GM12878 (cell line): Measurements from ENCODE around the gene FHOD3. TPM values are rescaled to one million over a fixed set of nuclear protein-coding genes. Genes with fewer than 3 reads are reported as not detected.

Experiments used
- ATAC-seq: fragments of 200-7000 bp; cut with Tn5 transposase; 3 replicates; pipeline ENCODE4 v1.9.1; 2020; ENCODE audit warnings: mild to moderate bottlenecking, moderate library complexity
- BruUV-seq: library from RNA; stranded (reverse); fragments of 400-500 nt; replicated peaks from 2 replicates; lab custom pipeline; 2021; lab: Mats Ljungman, UMichigan
- CTCF ChIA-PET: fragments of 300-600 bp; sonication (Branson Sonifier 250); formaldehyde crosslinking; extraction: SDS; loops from one replicate; lab custom pipeline; 2021; ENCODE audit warnings: inconsistent platforms; lab: Yijun Ruan, JAX
- POLR2A ChIA-PET: fragments of 350-600 bp; formaldehyde crosslinking; extraction: SDS; loops from one replicate; lab custom pipeline; 2021; ENCODE audit warnings: inconsistent platforms; lab: Charles Lee
- RAD21 ChIA-PET: fragments of 300-600 bp; sonication (Branson Sonifier 250); formaldehyde crosslinking; loops from one replicate; lab custom pipeline; 2023; ENCODE audit warnings: antibody characterized with exemption; ENCODE audit not compliant: unreplicated experiment; lab: Charles Lee
- SMC1A ChIA-PET: fragments of 300-600 bp; sonication (Branson Sonifier 250); formaldehyde crosslinking; loops from one replicate; lab custom pipeline; 2023; ENCODE audit not compliant: unreplicated experiment, uncharacterized antibody; lab: Charles Lee
- DNase-seq: peaks from one replicate; pipeline ENCODE4 v3.0.0-alpha.2; 2011; ENCODE audit warnings: low read depth, low spot score
- FAIRE-seq: peaks from 3 replicates; lab custom pipeline; 2011; peaks lifted over from hg19 to GRCh38; lab: Jason Lieb, UNC
- H2AFZ ChIP-seq: 2 replicates; pipeline ENCODE4 v1.6.0; 2011; ENCODE audit warnings: low read depth, low read length, control low read depth; ENCODE audit not compliant: control insufficient read depth
- H3K27ac ChIP-seq: 2 replicates; pipeline ENCODE4 v1.5.1; 2011; ENCODE audit warnings: control low read depth; ENCODE audit not compliant: control insufficient read depth, insufficient read depth
- H3K27me3 ChIP-seq, 2 experiments: replicated peaks in 1 of 2; 2 replicates each; pipeline versions ENCODE4 v1.6.0 to v1.6.1; 2011; ENCODE audit warnings: low read length in 1 of 2; ENCODE audit not compliant: control insufficient read depth in 2 of 2, insufficient read depth in 2 of 2
- H3K36me3 ChIP-seq, 2 experiments: 2 replicates each; pipeline ENCODE4 v1.5.1; 2011; ENCODE audit warnings: low read length in 1 of 2; ENCODE audit not compliant: control insufficient read depth in 2 of 2, insufficient read depth in 2 of 2
- H3K4me1 ChIP-seq: 2 replicates; pipeline ENCODE4 v1.6.1; 2011; ENCODE audit warnings: mild to moderate bottlenecking, low read length, moderate library complexity, mixed read lengths; ENCODE audit not compliant: control insufficient read depth, insufficient read depth
- H3K4me2 ChIP-seq: 2 replicates; pipeline ENCODE4 v1.6.0; 2011; ENCODE audit warnings: control low read depth; ENCODE audit not compliant: control insufficient read depth, insufficient read depth
- H3K4me3 ChIP-seq: fragments of 200-600 bp; sonication (generic); 2 replicates; pipeline ENCODE4 v1.5.1; 2016
- H3K79me2 ChIP-seq: 2 replicates; pipeline ENCODE4 v1.6.0; 2011; ENCODE audit warnings: low read length; ENCODE audit not compliant: control insufficient read depth, insufficient read depth
- H3K9ac ChIP-seq: 2 replicates; pipeline ENCODE4 v1.8.0; 2011; ENCODE audit warnings: low read length, control low read depth, mixed read lengths; ENCODE audit not compliant: control insufficient read depth, insufficient read depth
- H3K9me3 ChIP-seq: replicated peaks from 3 replicates; pipeline ENCODE4 v1.5.1; 2011; ENCODE audit warnings: mild to moderate bottlenecking, low read length; ENCODE audit not compliant: control insufficient read depth, insufficient read depth
- H4K20me1 ChIP-seq: 2 replicates; pipeline ENCODE4 v1.6.0; 2011; ENCODE audit not compliant: control insufficient read depth, insufficient read depth
- FOS ChIP-seq: IDR thresholded peaks from 3 replicates; pipeline ENCODE4 v1.6.1; 2011; ENCODE audit warnings: borderline replicate concordance; ENCODE audit not compliant: insufficient read length; ENCODE audit errors: extremely low read depth
- GATAD2B ChIP-seq: fragments of 450-650 bp; conservative IDR thresholded peaks from 2 replicates; pipeline ENCODE4 v1.6.1; 2017; ENCODE audit warnings: low read depth, mild to moderate bottlenecking, moderate library complexity
- NFYA ChIP-seq: IDR thresholded peaks from 2 replicates; pipeline ENCODE4 v1.6.1; 2011; ENCODE audit warnings: low read depth, mild to moderate bottlenecking, low read length, improper control_type of control experiment, borderline replicate concordance
- NR2C1 ChIP-seq: fragments of 450-650 bp; IDR thresholded peaks from 2 replicates; pipeline ENCODE4 v1.6.1; 2017; ENCODE audit warnings: antibody characterized with exemption, mild to moderate bottlenecking, moderate library complexity
- POU2F2 ChIP-seq: IDR thresholded peaks from 3 replicates; pipeline ENCODE4 v1.6.1; 2011; ENCODE audit warnings: low read depth, mild to moderate bottlenecking, low read length, borderline replicate concordance
- STAT1 ChIP-seq: fragments of 450-650 bp; conservative IDR thresholded peaks from 2 replicates; pipeline ENCODE4 v1.6.1; 2014; ENCODE audit warnings: antibody characterized with exemption, mild to moderate bottlenecking
- SUPT20H ChIP-seq: IDR thresholded peaks from 2 replicates; pipeline ENCODE4 v1.6.1; 2011; ENCODE audit warnings: low read depth, mild to moderate bottlenecking, low read length, moderate library complexity, borderline replicate concordance; ENCODE audit not compliant: control insufficient read depth
- TCF12 ChIP-seq: IDR thresholded peaks from 2 replicates; pipeline ENCODE4 v1.6.1; 2011; ENCODE audit warnings: low read depth, mild to moderate bottlenecking, low read length
- TCF3 ChIP-seq: IDR thresholded peaks from 2 replicates; pipeline ENCODE4 v1.6.1; 2012; ENCODE audit warnings: low read depth, mild to moderate bottlenecking, low read length, borderline replicate concordance; ENCODE audit not compliant: insufficient read depth
- WRNIP1 ChIP-seq: IDR thresholded peaks from 2 replicates; pipeline ENCODE4 v1.6.1; 2011; ENCODE audit warnings: low read depth, low read length, improper control_type of control experiment, borderline replicate concordance
- ZNF207 ChIP-seq: fragments of 450-650 bp; IDR thresholded peaks from 2 replicates; pipeline ENCODE4 v1.6.1; 2014; ENCODE audit warnings: antibody characterized with exemption, mild to moderate bottlenecking, borderline replicate concordance
- ZNF217 ChIP-seq: fragments of 450-650 bp; IDR thresholded peaks from 2 replicates; pipeline ENCODE4 v1.6.1; 2017; ENCODE audit warnings: antibody characterized with exemption, mild to moderate bottlenecking
- WGBS: methylation state at CpG from one replicate; pipeline ENCODE4 v1.1.6; 2016; ENCODE audit warnings: low lambda C conversion rate; ENCODE audit not compliant: insufficient replicate concordance, insufficient coverage; ENCODE audit errors: missing lambda C conversion rate; 5-methylcytosine and 5-hydroxymethylcytosine counted together
- in situ Hi-C: fragments of 300-500 bp; cut with MboI; formaldehyde crosslinking; loops from 9 replicates; pipeline ENCODE4 v1.14.3; 2018; ENCODE audit warnings: mixed read lengths
- intact Hi-C: fragments of 100-400 bp; cut with micrococcal nuclease; formaldehyde crosslinking; loops from one replicate; pipeline ENCODE4 v1.14.2; 2022; ENCODE audit not compliant: unreplicated experiment
- polyA plus RNA-seq, 11 experiments: library from polyadenylated mRNA; depleted of rRNA in 4 of 11; unstranded in 6 of 11; stranded (reverse) in 5 of 11; fragments of >200 nt; fragmentation: Nextera tagmentation in 4 of 11; fragmentation: Illumina TruSeq in 1 of 11; extraction: Ambion mirVana in 4 of 11; extraction: Trizol in 1 of 11; gene quantifications; 1 replicate in 1 of 11; 2 replicates in 10 of 11; pipeline versions ENCODE4 v1.2.1 to v1.2.3, GENCODE V29; 2011 to 2016; ENCODE audit warnings: inconsistent platforms in 2 of 11, missing spikeins in 2 of 11, low read depth in 1 of 11
- total RNA-seq, 4 experiments: library from RNA; depleted of rRNA in 3 of 4; stranded (reverse); fragments of >200 nt in 3 of 4; fragmentation: Illumina TruSeq in 1 of 4; extraction: Trizol in 1 of 4; gene quantifications; 2 replicates each; pipeline versions ENCODE4 v1.2.1 to v1.2.3, GENCODE V29; 2013 to 2021
- TF ChIP-seq, protein P1 (sequence below), 3 experiments: IDR thresholded peaks in 2 of 3; conservative IDR thresholded peaks in 1 of 3; 2 replicates each; pipeline ENCODE4 v1.5.1; 2011; ENCODE audit warnings: low read depth in 3 of 3, low read length in 3 of 3, mild to moderate bottlenecking in 3 of 3, control low read depth in 2 of 3, moderate library complexity in 2 of 3, inconsistent platforms in 1 of 3, mixed read lengths in 1 of 3; ENCODE audit not compliant: control insufficient read depth in 2 of 3, insufficient read depth in 1 of 3; ENCODE audit errors: extremely low read depth in 1 of 3
- TF ChIP-seq, protein P2 (sequence below): IDR thresholded peaks from 2 replicates; pipeline ENCODE4 v1.6.1; 2012; ENCODE audit warnings: low read depth, low read length, improper control_type of control experiment
- TF ChIP-seq, protein P3 (sequence below): IDR thresholded peaks from 2 replicates; pipeline ENCODE4 v1.6.1; 2011; ENCODE audit warnings: borderline replicate concordance, low read depth, mild to moderate bottlenecking, moderate library complexity, low read length; ENCODE audit not compliant: insufficient read depth, poor library complexity, severe bottlenecking
- TF ChIP-seq, protein P4 (sequence below): IDR thresholded peaks from 2 replicates; pipeline ENCODE4 v1.6.1; 2012; ENCODE audit warnings: low read length, inconsistent platforms

The FHOD3 gene
- total and polyA plus RNA-seq, 10 of the 15 experiments (the other 5 are each of a cell fraction or from before 2014, with no cell fraction given): 0.77 to 26.7 (median 10.4) TPM

DNA sequence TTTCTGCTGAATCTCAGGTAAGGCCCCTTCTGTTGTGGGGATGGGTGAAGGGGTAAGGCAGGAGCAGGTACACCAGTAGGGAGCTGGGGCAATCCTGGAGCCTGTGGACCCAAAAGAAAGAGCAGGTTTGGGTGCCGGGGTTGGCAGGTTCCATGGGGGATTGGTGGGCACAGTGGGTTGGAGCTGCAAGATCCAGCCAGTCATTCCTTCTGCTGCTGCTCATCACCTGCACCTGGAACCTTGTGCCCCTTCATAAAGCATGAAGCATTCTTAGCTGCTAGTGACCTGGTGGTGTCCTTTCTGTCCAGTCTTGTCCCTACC, 24.9 kb downstream of the FHOD3 start:
- intact Hi-C loops: no loop called here
- ChIA-PET POLR2A (interaction anchor here (0.9 to 1.2 kb wide), 5 partner anchors 11 to 52 kb away, joined by 3 to 5 read pairs (median 4); no protein-coding TSS in a partner anchor), SMC1A (interaction anchor here (0.7 to 13.3 kb wide), 9 partner anchors 8 to 41 kb away, joined by 3 to 125 read pairs (median 6); partner anchors contain the start of gene FHOD3), RAD21 (interaction anchor here (0.9 to 1.8 kb wide), 6 partner anchors 11 to 80 kb away, joined by 3 to 4 read pairs (median 3); no protein-coding TSS in a partner anchor), CTCF (interaction anchor here (1.2 kb wide), 1 partner anchor 8 kb away, joined by 4 read pairs; no protein-coding TSS in a partner anchor)
- Histone ChIP-seq H3K36me3 (no peaks in the 10 kb centered on the region), H3K4me2 (no peak overlapping the region), H3K4me3 (no peak overlapping the region), H3K27ac (no peak overlapping the region), H2AFZ (no peak overlapping the region), H3K79me2 (no peaks in the 10 kb centered on the region; the same call in 1 of the 2 replicates), H3K9me3 (no peaks in the 10 kb centered on the region), H3K27me3 (peaks cover 0 to 4% of the 10 kb centered on the region in 2 experiments; a peak in 1 of 4 replicates), H4K20me1 (no peaks in the 10 kb centered on the region), H3K9ac (no peak overlapping the region), H3K4me1 (peaks cover 3% of the 10 kb centered on the region)
- DNase-seq (no peak), FAIRE-seq (no peak), ATAC-seq (no peak)
- in situ Hi-C loops: no loop called here
- WGBS: 0% methylated on average over 1 of the region's 1 CpG
- BruUV-seq: no TSS peak
- TF ChIP-seq, protein P1, sequence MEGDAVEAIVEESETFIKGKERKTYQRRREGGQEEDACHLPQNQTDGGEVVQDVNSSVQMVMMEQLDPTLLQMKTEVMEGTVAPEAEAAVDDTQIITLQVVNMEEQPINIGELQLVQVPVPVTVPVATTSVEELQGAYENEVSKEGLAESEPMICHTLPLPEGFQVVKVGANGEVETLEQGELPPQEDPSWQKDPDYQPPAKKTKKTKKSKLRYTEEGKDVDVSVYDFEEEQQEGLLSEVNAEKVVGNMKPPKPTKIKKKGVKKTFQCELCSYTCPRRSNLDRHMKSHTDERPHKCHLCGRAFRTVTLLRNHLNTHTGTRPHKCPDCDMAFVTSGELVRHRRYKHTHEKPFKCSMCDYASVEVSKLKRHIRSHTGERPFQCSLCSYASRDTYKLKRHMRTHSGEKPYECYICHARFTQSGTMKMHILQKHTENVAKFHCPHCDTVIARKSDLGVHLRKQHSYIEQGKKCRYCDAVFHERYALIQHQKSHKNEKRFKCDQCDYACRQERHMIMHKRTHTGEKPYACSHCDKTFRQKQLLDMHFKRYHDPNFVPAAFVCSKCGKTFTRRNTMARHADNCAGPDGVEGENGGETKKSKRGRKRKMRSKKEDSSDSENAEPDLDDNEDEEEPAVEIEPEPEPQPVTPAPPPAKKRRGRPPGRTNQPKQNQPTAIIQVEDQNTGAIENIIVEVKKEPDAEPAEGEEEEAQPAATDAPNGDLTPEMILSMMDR (IDR thresholded peaks at IDR 0.05 in 2 of 3, conservative IDR thresholded peaks at IDR 0.05 in 1 of 3; ENCODE audit: control insufficient read depth in 2 of 3, extremely low read depth in 1 of 3, insufficient read depth in 1 of 3, low read depth in 3 of 3, low read length in 3 of 3): no peak
- no peak for TF ChIP-seq POU2F2
- no peak for TF ChIP-seq ZNF217
- no peak for TF ChIP-seq TCF3
- TF ChIP-seq FOS: no peak
- no peak for TF ChIP-seq ZNF207
- no peak for TF ChIP-seq GATAD2B
- no peak for TF ChIP-seq TCF12
- TF ChIP-seq, protein P2, sequence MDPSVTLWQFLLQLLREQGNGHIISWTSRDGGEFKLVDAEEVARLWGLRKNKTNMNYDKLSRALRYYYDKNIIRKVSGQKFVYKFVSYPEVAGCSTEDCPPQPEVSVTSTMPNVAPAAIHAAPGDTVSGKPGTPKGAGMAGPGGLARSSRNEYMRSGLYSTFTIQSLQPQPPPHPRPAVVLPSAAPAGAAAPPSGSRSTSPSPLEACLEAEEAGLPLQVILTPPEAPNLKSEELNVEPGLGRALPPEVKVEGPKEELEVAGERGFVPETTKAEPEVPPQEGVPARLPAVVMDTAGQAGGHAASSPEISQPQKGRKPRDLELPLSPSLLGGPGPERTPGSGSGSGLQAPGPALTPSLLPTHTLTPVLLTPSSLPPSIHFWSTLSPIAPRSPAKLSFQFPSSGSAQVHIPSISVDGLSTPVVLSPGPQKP: no peak
- TF ChIP-seq, protein P3, sequence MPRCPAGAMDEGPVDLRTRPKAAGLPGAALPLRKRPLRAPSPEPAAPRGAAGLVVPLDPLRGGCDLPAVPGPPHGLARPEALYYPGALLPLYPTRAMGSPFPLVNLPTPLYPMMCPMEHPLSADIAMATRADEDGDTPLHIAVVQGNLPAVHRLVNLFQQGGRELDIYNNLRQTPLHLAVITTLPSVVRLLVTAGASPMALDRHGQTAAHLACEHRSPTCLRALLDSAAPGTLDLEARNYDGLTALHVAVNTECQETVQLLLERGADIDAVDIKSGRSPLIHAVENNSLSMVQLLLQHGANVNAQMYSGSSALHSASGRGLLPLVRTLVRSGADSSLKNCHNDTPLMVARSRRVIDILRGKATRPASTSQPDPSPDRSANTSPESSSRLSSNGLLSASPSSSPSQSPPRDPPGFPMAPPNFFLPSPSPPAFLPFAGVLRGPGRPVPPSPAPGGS: no peak
- TF ChIP-seq NR2C1: no peak
- no peak for TF ChIP-seq WRNIP1
- no peak for TF ChIP-seq STAT1
- no peak for TF ChIP-seq NFYA
- TF ChIP-seq, protein P4, sequence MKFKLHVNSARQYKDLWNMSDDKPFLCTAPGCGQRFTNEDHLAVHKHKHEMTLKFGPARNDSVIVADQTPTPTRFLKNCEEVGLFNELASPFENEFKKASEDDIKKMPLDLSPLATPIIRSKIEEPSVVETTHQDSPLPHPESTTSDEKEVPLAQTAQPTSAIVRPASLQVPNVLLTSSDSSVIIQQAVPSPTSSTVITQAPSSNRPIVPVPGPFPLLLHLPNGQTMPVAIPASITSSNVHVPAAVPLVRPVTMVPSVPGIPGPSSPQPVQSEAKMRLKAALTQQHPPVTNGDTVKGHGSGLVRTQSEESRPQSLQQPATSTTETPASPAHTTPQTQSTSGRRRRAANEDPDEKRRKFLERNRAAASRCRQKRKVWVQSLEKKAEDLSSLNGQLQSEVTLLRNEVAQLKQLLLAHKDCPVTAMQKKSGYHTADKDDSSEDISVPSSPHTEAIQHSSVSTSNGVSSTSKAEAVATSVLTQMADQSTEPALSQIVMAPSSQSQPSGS: no peak
- TF ChIP-seq SUPT20H: no peak
